Panc1 (cell line): ENCODE results near the gene FBXL17.

ENCODE experiments used
- POLR2AphosphoS5 ChIP-seq: IDR thresholded peaks from 2 replicates; pipeline ENCODE4 v1.6.1; 2012; ENCODE audit warnings: mild to moderate bottlenecking, low read depth, low read length, moderate library complexity
- TF ChIP-seq, protein P1 (sequence below), 2 experiments: IDR thresholded peaks; 2 replicates each; pipeline ENCODE4 v1.6.1; 2011 to 2012; ENCODE audit warnings: low read depth in 2 of 2, control low read depth in 1 of 2, low read length in 1 of 2, mild to moderate bottlenecking in 1 of 2, moderate library complexity in 1 of 2; ENCODE audit not compliant: insufficient read depth in 1 of 2
- TF ChIP-seq, protein P2 (sequence below): fragments of 450-650 bp; IDR thresholded peaks from 2 replicates; pipeline ENCODE4 v1.5.1; 2017; ENCODE audit warnings: mild to moderate bottlenecking

DNA sequence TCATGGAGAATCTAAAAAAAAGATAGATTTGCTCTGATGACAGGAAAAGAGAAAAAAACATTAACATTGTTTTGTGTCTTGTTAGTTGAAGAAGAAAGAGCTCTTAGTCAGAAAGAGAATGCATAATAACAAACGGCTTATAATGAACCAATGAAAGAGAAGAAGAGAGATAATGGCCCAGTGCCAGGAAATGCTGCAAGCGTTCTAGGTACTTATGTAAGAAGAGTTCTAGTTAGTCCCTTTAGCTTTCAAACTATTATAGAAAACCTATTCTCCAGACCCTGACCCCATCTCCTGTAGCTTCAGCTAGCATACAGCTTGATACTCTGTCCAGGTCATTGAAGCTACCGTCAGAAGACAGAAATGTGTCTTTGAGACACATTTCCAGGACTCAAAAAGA is 70.2 kb downstream of the FBXL17 start:
- TF ChIP-seq, protein P1, sequence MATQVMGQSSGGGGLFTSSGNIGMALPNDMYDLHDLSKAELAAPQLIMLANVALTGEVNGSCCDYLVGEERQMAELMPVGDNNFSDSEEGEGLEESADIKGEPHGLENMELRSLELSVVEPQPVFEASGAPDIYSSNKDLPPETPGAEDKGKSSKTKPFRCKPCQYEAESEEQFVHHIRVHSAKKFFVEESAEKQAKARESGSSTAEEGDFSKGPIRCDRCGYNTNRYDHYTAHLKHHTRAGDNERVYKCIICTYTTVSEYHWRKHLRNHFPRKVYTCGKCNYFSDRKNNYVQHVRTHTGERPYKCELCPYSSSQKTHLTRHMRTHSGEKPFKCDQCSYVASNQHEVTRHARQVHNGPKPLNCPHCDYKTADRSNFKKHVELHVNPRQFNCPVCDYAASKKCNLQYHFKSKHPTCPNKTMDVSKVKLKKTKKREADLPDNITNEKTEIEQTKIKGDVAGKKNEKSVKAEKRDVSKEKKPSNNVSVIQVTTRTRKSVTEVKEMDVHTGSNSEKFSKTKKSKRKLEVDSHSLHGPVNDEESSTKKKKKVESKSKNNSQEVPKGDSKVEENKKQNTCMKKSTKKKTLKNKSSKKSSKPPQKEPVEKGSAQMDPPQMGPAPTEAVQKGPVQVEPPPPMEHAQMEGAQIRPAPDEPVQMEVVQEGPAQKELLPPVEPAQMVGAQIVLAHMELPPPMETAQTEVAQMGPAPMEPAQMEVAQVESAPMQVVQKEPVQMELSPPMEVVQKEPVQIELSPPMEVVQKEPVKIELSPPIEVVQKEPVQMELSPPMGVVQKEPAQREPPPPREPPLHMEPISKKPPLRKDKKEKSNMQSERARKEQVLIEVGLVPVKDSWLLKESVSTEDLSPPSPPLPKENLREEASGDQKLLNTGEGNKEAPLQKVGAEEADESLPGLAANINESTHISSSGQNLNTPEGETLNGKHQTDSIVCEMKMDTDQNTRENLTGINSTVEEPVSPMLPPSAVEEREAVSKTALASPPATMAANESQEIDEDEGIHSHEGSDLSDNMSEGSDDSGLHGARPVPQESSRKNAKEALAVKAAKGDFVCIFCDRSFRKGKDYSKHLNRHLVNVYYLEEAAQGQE (IDR thresholded peaks at IDR 0.05; ENCODE audit: insufficient read depth in 1 of 2, low read depth in 2 of 2, low read length in 1 of 2): no peak
- TF ChIP-seq POLR2AphosphoS5: no peak
- TF ChIP-seq, protein P2, sequence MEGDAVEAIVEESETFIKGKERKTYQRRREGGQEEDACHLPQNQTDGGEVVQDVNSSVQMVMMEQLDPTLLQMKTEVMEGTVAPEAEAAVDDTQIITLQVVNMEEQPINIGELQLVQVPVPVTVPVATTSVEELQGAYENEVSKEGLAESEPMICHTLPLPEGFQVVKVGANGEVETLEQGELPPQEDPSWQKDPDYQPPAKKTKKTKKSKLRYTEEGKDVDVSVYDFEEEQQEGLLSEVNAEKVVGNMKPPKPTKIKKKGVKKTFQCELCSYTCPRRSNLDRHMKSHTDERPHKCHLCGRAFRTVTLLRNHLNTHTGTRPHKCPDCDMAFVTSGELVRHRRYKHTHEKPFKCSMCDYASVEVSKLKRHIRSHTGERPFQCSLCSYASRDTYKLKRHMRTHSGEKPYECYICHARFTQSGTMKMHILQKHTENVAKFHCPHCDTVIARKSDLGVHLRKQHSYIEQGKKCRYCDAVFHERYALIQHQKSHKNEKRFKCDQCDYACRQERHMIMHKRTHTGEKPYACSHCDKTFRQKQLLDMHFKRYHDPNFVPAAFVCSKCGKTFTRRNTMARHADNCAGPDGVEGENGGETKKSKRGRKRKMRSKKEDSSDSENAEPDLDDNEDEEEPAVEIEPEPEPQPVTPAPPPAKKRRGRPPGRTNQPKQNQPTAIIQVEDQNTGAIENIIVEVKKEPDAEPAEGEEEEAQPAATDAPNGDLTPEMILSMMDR: no peak
